Adrenal gland (tissue), 5 donors: ENCODE data around the gene DSG4.

Experiments used
- POLR2A ChIP-seq, 2 donors: fragments of 450-650 bp; IDR thresholded peaks; one replicate each; pipeline ENCODE4 v1.6.1; 2017; ENCODE audit warnings: antibody characterized with exemption in 2 of 2, mild to moderate bottlenecking in 2 of 2, moderate library complexity in 1 of 2
- TF ChIP-seq, protein P1 (sequence below), 6 experiments: fragments of 450-650 bp in 4 of 6; fragments of 200-600 bp in 2 of 6; sonication (generic) in 1 of 6; IDR thresholded peaks; 1 replicate in 5 of 6; 2 replicates in 1 of 6; pipeline versions ENCODE4 v1.5.1 to v1.8.0; 2016 to 2021; ENCODE audit warnings: antibody characterized with exemption in 6 of 6, mild to moderate bottlenecking in 2 of 6, moderate library complexity in 1 of 6
- donor health status: DM: no; HTN: no; CAD: no.

DNA sequence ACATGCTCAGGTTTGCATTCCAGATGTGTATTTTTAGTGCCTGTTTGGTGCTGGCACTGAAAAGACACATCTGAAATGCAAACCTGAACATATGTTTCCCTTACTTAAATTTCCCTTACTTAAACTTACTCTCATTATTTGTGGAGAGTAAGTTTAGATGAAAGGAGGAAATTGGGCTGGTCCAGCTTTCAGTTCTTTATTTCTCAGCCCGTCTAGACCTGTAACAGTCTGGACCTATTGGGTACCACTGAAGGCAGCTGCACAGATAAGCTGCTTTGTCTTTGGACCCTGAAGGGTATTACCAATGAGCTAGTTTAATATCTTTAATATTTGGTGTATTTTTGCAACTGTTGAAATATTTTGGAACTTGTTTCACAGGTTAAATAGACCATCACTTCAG, 54.0 kb downstream of the DSG4 start:
- TF ChIP-seq, protein P1, sequence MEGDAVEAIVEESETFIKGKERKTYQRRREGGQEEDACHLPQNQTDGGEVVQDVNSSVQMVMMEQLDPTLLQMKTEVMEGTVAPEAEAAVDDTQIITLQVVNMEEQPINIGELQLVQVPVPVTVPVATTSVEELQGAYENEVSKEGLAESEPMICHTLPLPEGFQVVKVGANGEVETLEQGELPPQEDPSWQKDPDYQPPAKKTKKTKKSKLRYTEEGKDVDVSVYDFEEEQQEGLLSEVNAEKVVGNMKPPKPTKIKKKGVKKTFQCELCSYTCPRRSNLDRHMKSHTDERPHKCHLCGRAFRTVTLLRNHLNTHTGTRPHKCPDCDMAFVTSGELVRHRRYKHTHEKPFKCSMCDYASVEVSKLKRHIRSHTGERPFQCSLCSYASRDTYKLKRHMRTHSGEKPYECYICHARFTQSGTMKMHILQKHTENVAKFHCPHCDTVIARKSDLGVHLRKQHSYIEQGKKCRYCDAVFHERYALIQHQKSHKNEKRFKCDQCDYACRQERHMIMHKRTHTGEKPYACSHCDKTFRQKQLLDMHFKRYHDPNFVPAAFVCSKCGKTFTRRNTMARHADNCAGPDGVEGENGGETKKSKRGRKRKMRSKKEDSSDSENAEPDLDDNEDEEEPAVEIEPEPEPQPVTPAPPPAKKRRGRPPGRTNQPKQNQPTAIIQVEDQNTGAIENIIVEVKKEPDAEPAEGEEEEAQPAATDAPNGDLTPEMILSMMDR (IDR thresholded peaks at IDR 0.05): no peak
- TF ChIP-seq POLR2A (IDR thresholded peaks at IDR 0.05): no peak
